ENCODE measurements around the gene JMJD8.
A peak's percentile ranks its signal among the peaks of the same experiment; 100 is the strongest.
"Not testable (repeated sequence)": the region's sequence is repeated elsewhere in the genome, so short reads cannot be mapped to it uniquely, and the experiment has no call there.

The JMJD8 gene

GRCh38 chr16:708019-708418 is 23.9 kb upstream of the JMJD8 start:
- no peak for DNase-seq

- no peak for DNase-seq
Measured at GRCh38 chr16:707062-707538, 23.0 kb upstream of the JMJD8 start.

- DNase-seq: no peak
Measured at GRCh38 chr16:706189-707061, 22.3 kb upstream of the JMJD8 start.

- DNase-seq: no peak
Measured at GRCh38 chr16:705431-706188, 21.5 kb upstream of the JMJD8 start, which contains the start of gene FBXL16. FBXL16 (minus strand) TSS chr16:705801; CDS start chr16:697405, 8,396 bp downstream.

GRCh38 chr16:704552-705380 is 20.6 kb upstream of the JMJD8 start:
- no peak for DNase-seq

GRCh38 chr16:704047-704446 is 19.9 kb upstream of the JMJD8 start:
- no peak for DNase-seq

GRCh38 chr16:703406-703805 is 19.3 kb upstream of the JMJD8 start:
- DNase-seq: no peak

- no peak for DNase-seq
Measured at GRCh38 chr16:702341-702740, 18.2 kb upstream of the JMJD8 start.

GRCh38 chr16:700684-701584 is 16.8 kb upstream of the JMJD8 start:
- no peak for DNase-seq

GRCh38 chr16:698911-699671 is 15.0 kb upstream of the JMJD8 start:
- DNase-seq: no peak

- peak; percentile 54 for DNase-seq
Measured at GRCh38 chr16:695355-696089, 11.4 kb upstream of the JMJD8 start.

GRCh38 chr16:694863-695354 is 10.8 kb upstream of the JMJD8 start:
- DNase-seq: no peak

- no peak for DNase-seq
Measured at GRCh38 chr16:694187-694862, 10.2 kb upstream of the JMJD8 start.

- DNase-seq: no peak
Measured at GRCh38 chr16:693766-694165, 9.6 kb upstream of the JMJD8 start.

- no peak for DNase-seq
Measured at GRCh38 chr16:693364-693763, 9.2 kb upstream of the JMJD8 start.

- no peak for DNase-seq
Measured at GRCh38 chr16:692356-693108, 8.4 kb upstream of the JMJD8 start.

GRCh38 chr16:691242-691641 is 7.1 kb upstream of the JMJD8 start:
- DNase-seq: not testable (repeated sequence)

GRCh38 chr16:689175-689897 is 5.2 kb upstream of the JMJD8 start:
- no peak for DNase-seq

Measured in NCI-H1417 treated with DMSO at 0.1 percent for 48 hours (cell line).